ENCODE data around the gene ZCCHC9.

- no peak for TF ChIP-seq TAF1 (IDR thresholded peaks at IDR 0.05; ENCODE audit: borderline replicate concordance, insufficient read depth, low read length)
- TF ChIP-seq POLR2AphosphoS5 (IDR thresholded peaks at IDR 0.05; ENCODE audit: low read depth, low read length): no peak
- TF ChIP-seq REST (IDR thresholded peaks at IDR 0.05; ENCODE audit: insufficient read depth in 1 of 2, low read depth in 2 of 2, low read length in 2 of 2): no peak
- no peak for TF ChIP-seq SIN3A (IDR thresholded peaks at IDR 0.05; ENCODE audit: borderline replicate concordance, insufficient read depth, low read length)
- TF ChIP-seq FOXP2 (optimal IDR thresholded peaks at IDR 0.05; ENCODE audit: borderline replicate concordance, extremely low read depth, extremely low read length, insufficient read depth): no peak
These were observed 7.4 kb downstream of the ZCCHC9 start for GRCh38 chr5:81308836-81309235.

Data from PFSK-1 (cell line).